SU-DHL-6 (cell line): ENCODE results near the gene DDX31.

Experiments
- EZH2phosphoT487 ChIP-seq: fragments of 200-600 bp; sonication (generic), shearing (Covaris generic); conservative IDR thresholded peaks from 2 replicates; pipeline ENCODE4 v1.6.1; 2018; ENCODE audit warnings: mild to moderate bottlenecking, antibody characterized with exemption, low read length, moderate library complexity, mixed read lengths
- TF ChIP-seq, protein P1 (sequence below): fragments of 200-600 bp; sonication (generic); IDR thresholded peaks from one replicate; pipeline ENCODE4 v1.5.1; 2017; ENCODE audit warnings: antibody characterized with exemption, mild to moderate bottlenecking, low read length, moderate library complexity; ENCODE audit not compliant: insufficient read depth, poor library complexity, severe bottlenecking

DNA sequence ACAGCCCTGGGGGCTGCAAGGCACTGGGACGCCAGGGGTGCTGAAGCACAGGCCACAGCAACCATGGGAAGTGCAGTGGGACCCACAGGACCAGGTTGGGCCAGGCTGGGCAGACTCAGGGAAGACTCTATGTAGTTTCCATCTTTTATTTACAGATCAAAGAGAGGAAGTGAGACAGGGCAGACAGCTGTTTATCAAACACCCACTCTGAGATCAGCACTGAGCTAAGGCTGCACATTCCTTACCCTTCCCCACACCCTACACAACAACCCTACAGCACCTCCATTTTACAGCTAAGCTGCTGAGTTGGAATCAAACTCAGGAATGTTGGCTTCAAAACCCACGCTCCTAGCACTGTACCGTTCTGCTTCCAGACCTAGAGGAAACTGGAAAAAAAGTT lies 67.6 kb downstream of the DDX31 start:
- TF ChIP-seq, protein P1, sequence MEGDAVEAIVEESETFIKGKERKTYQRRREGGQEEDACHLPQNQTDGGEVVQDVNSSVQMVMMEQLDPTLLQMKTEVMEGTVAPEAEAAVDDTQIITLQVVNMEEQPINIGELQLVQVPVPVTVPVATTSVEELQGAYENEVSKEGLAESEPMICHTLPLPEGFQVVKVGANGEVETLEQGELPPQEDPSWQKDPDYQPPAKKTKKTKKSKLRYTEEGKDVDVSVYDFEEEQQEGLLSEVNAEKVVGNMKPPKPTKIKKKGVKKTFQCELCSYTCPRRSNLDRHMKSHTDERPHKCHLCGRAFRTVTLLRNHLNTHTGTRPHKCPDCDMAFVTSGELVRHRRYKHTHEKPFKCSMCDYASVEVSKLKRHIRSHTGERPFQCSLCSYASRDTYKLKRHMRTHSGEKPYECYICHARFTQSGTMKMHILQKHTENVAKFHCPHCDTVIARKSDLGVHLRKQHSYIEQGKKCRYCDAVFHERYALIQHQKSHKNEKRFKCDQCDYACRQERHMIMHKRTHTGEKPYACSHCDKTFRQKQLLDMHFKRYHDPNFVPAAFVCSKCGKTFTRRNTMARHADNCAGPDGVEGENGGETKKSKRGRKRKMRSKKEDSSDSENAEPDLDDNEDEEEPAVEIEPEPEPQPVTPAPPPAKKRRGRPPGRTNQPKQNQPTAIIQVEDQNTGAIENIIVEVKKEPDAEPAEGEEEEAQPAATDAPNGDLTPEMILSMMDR, result no peak
- no peak for TF ChIP-seq EZH2phosphoT487
